ENCODE measurements around the gene CD164L2.
"Not testable (repeated sequence)": the region's sequence is repeated elsewhere in the genome, so short reads cannot be mapped to it uniquely, and the experiment has no call there.

The CD164L2 gene

GRCh38 chr1:27403931-27404330 is 20.8 kb upstream of the CD164L2 start:
- no peak for DNase-seq

- no peak for DNase-seq
These were observed 20.1 kb upstream of the CD164L2 start for GRCh38 chr1:27403065-27403726.

- no peak for DNase-seq
These were observed 19.2 kb upstream of the CD164L2 start for GRCh38 chr1:27402349-27402754.

- no peak for DNase-seq
These were observed 17.8 kb upstream of the CD164L2 start for GRCh38 chr1:27400963-27401341.

- DNase-seq = no peak
These were observed 17.2 kb upstream of the CD164L2 start for GRCh38 chr1:27400082-27400962.

GRCh38 chr1:27399251-27400025 is 16.3 kb upstream of the CD164L2 start:
- DNase-seq = no peak

GRCh38 chr1:27398405-27399149 is 15.4 kb upstream of the CD164L2 start:
- DNase-seq = no peak

GRCh38 chr1:27397749-27398148 is 14.6 kb upstream of the CD164L2 start:
- DNase-seq = no peak

GRCh38 chr1:27397110-27397509 is 14.0 kb upstream of the CD164L2 start:
- DNase-seq = no peak

- peak; percentile 86 for DNase-seq
These were observed 12.5 kb upstream of the CD164L2 start for GRCh38 chr1:27395441-27396195.

GRCh38 chr1:27394925-27395324 is 11.8 kb upstream of the CD164L2 start:
- no peak for DNase-seq

GRCh38 chr1:27394282-27394658 is 11.1 kb upstream of the CD164L2 start:
- no peak for DNase-seq

GRCh38 chr1:27393641-27394281 is 10.6 kb upstream of the CD164L2 start:
- no peak for DNase-seq

GRCh38 chr1:27392778-27393635 is 9.9 kb upstream of the CD164L2 start:
- DNase-seq = no peak

- DNase-seq = peak; percentile 83
These were observed 9.1 kb upstream of the CD164L2 start, which contains the start of gene GPR3 for GRCh38 chr1:27392096-27392777. Gene GPR3 (plus strand): TSS chr1:27392622. CDS start chr1:27393799, 1,177 bp downstream.

- peak; percentile 44 for DNase-seq
These were observed 8.5 kb upstream of the CD164L2 start for GRCh38 chr1:27391511-27392095.

- peak; percentile 69 for DNase-seq
These were observed 5.3 kb upstream of the CD164L2 start for GRCh38 chr1:27388337-27389005.

- DNase-seq = not testable (repeated sequence)
These were observed 1.7 kb upstream of the CD164L2 start for GRCh38 chr1:27384797-27385196.

GRCh38 chr1:27383661-27384060 is 528 bp upstream of the CD164L2 start:
- no peak for DNase-seq

Measured in NCI-H2107 (cell line).